ENCODE data around the gene MGLL. TPM values are rescaled to one million over a fixed set of nuclear protein-coding genes. Genes with fewer than 3 reads are reported as not detected.
A peak's percentile ranks its signal among the peaks of the same experiment; 100 is the strongest.

MGLL gene
- total and polyA plus RNA-seq, 9 of the 15 experiments (the other 6 are each of a cell fraction or from before 2014, with no cell fraction given) = 0.12 to 0.32 (median 0.18) TPM; not detected in 6

- TF ChIP-seq ZFP91 (CRISPR knock-in tag; IDR thresholded peaks at IDR 0.05) (peak; percentile 82), FOXK2 (conservative IDR thresholded peaks at IDR 0.05 in 1 of 2, IDR thresholded peaks at IDR 0.05 in 1 of 2; ENCODE audit: low read depth in 2 of 2) (peak in 1 of 2 experiments; percentile 28; a peak in 1 of 4 replicates), ETV6 (IDR thresholded peaks at IDR 0.05; ENCODE audit: borderline replicate concordance in 1 of 2, low read depth in 2 of 2, low read length in 1 of 2) (no peak), ETV6 (CRISPR knock-in tag; IDR thresholded peaks at IDR 0.05; ENCODE audit: borderline replicate concordance) (no peak), HMGN3 (IDR thresholded peaks at IDR 0.05; ENCODE audit: borderline replicate concordance, extremely low read depth, insufficient read length, low read depth, low read length) (no peak), PBX2 (CRISPR knock-in tag; IDR thresholded peaks at IDR 0.05; ENCODE audit: low read depth) (no peak), PBX2 (tag; conservative IDR thresholded peaks at IDR 0.05; ENCODE audit: low read depth) (no peak), ZNF318 (IDR thresholded peaks at IDR 0.05; ENCODE audit: borderline replicate concordance in 1 of 2, low read depth in 1 of 2) (no peak), ZNF408 (CRISPR knock-in tag; IDR thresholded peaks at IDR 0.05; ENCODE audit: low read depth) (no peak), RUNX1 (IDR thresholded peaks at IDR 0.05; ENCODE audit: low read depth) (no peak), ZNF449 (CRISPR knock-in tag; IDR thresholded peaks at IDR 0.05) (no peak), FOS (IDR thresholded peaks at IDR 0.05; ENCODE audit: extremely low read depth, insufficient read length) (no peak)
Measured at GRCh38 chr3:127738192-127738840, 84.0 kb downstream of the MGLL start (continued).
